Rectal smooth muscle tissue (tissue), 1 donor: Measurements from ENCODE around the gene TBC1D24.

Experiments used
- H3K27ac ChIP-seq: one replicate; pipeline ENCODE4 v1.7.0; 2013; ENCODE audit warnings: low read depth, low read length, inconsistent platforms
- H3K27me3 ChIP-seq: one replicate; pipeline ENCODE4 v1.7.0; 2013; ENCODE audit warnings: low read length; ENCODE audit not compliant: control insufficient read depth, insufficient read depth
- H3K36me3 ChIP-seq: one replicate; pipeline ENCODE4 v1.7.0; 2013; ENCODE audit warnings: low read length; ENCODE audit not compliant: control insufficient read depth, insufficient read depth
- H3K4me1 ChIP-seq: one replicate; pipeline ENCODE4 v1.7.0; 2013; ENCODE audit warnings: low read length; ENCODE audit not compliant: control insufficient read depth, insufficient read depth
- H3K4me3 ChIP-seq: one replicate; pipeline ENCODE4 v1.7.0; 2013; ENCODE audit warnings: low read length
- H3K9ac ChIP-seq: one replicate; pipeline ENCODE4 v1.7.0; 2013; ENCODE audit warnings: low read length

Gene TBC1D24

GRCh38 chr16:2515180-2515851 is 40.4 kb downstream of the TBC1D24 start:
- Histone ChIP-seq H3K36me3 (no peaks in the 10 kb centered on the region), H3K4me3 (peak overlapping the region; percentile 92), H3K4me1 (peaks cover 36% of the 10 kb centered on the region), H3K27me3 (no peaks in the 10 kb centered on the region), H3K9ac (peak overlapping the region; percentile 74), H3K27ac (peak overlapping the region; percentile 99)

GRCh38 chr16:2516391-2517240 is 41.7 kb downstream of the TBC1D24 start:
- Histone ChIP-seq H3K4me1 (peaks cover 33% of the 10 kb centered on the region), H3K27ac (no peak overlapping the region), H3K9ac (no peak overlapping the region)

GRCh38 chr16:2517954-2518605 is 43.2 kb downstream of the TBC1D24 start:
- Histone ChIP-seq H3K4me3 (no peak overlapping the region), H3K27ac (peak overlapping the region; percentile 76), H3K4me1 (peaks cover 29% of the 10 kb centered on the region), H3K36me3 (peaks cover 2% of the 10 kb centered on the region), H3K27me3 (no peaks in the 10 kb centered on the region), H3K9ac (no peak overlapping the region)

More at GRCh38 chr16:2516391-2517240, 41.7 kb downstream of the TBC1D24 start:
- Histone ChIP-seq H3K36me3 (no peaks in the 10 kb centered on the region), H3K27me3 (no peaks in the 10 kb centered on the region), H3K4me3 (peak overlapping the region; percentile 5)

GRCh38 chr16:2518823-2519710 is 44.1 kb downstream of the TBC1D24 start:
- H3K27ac ChIP-seq, result peak overlapping the region; percentile 76
- no peak overlapping the region for H3K9ac ChIP-seq
- H3K4me1 ChIP-seq, result peaks cover 29% of the 10 kb centered on the region
- peaks cover 2% of the 10 kb centered on the region for H3K36me3 ChIP-seq
- H3K4me3 ChIP-seq, result peak overlapping the region; percentile 39
- H3K27me3 ChIP-seq, result no peaks in the 10 kb centered on the region

GRCh38 chr16:2519711-2520080 is 44.8 kb downstream of the TBC1D24 start:
- Histone ChIP-seq H3K36me3 (peaks cover 4% of the 10 kb centered on the region), H3K9ac (no peak overlapping the region), H3K4me1 (peaks cover 29% of the 10 kb centered on the region), H3K27ac (peak overlapping the region; percentile 76), H3K27me3 (no peaks in the 10 kb centered on the region), H3K4me3 (peak overlapping the region; percentile 39)

GRCh38 chr16:2520097-2520783 is 45.3 kb downstream of the TBC1D24 start, which contains the start of gene AMDHD2:
TSS of gene AMDHD2 (plus strand) at chr16:2520371. CDS start at chr16:2520459, 88 bp downstream.
- no peaks in the 10 kb centered on the region for H3K27me3 ChIP-seq
- no peak within 1 kb of the TSS for H3K9ac ChIP-seq
- peaks cover 29% of the 10 kb centered on the region for H3K4me1 ChIP-seq
- peak within 1 kb of the TSS; percentile 70 for H3K4me3 ChIP-seq
- peaks cover 6% of the 10 kb centered on the region for H3K36me3 ChIP-seq
- peak within 1 kb of the TSS; percentile 76 for H3K27ac ChIP-seq

GRCh38 chr16:2520784-2521531 is 46.0 kb downstream of the TBC1D24 start:
- Histone ChIP-seq H3K36me3 (peaks cover 7% of the 10 kb centered on the region), H3K4me1 (peaks cover 25% of the 10 kb centered on the region), H3K9ac (no peak overlapping the region), H3K27me3 (no peaks in the 10 kb centered on the region), H3K4me3 (peak overlapping the region; percentile 70), H3K27ac (peak overlapping the region; percentile 74)

- H3K9ac ChIP-seq, result no peak overlapping the region
- H3K36me3 ChIP-seq, result peaks cover 18% of the 10 kb centered on the region
- no peaks in the 10 kb centered on the region for H3K27me3 ChIP-seq
- H3K27ac ChIP-seq, result no peak overlapping the region
- H3K4me1 ChIP-seq, result peaks cover 9% of the 10 kb centered on the region
- no peak overlapping the region for H3K4me3 ChIP-seq
Measured at GRCh38 chr16:2523801-2524231, 48.9 kb downstream of the TBC1D24 start.

- Histone ChIP-seq H3K9ac (no peak overlapping the region), H3K4me3 (no peak overlapping the region), H3K4me1 (peaks cover 3% of the 10 kb centered on the region), H3K27ac (no peak overlapping the region), H3K27me3 (no peaks in the 10 kb centered on the region), H3K36me3 (peaks cover 18% of the 10 kb centered on the region)
Measured at GRCh38 chr16:2524339-2524938, 49.5 kb downstream of the TBC1D24 start.

GRCh38 chr16:2526135-2526534 is 51.2 kb downstream of the TBC1D24 start:
- Histone ChIP-seq H3K4me3 (no peak overlapping the region), H3K9ac (no peak overlapping the region), H3K36me3 (peaks cover 18% of the 10 kb centered on the region), H3K4me1 (peaks cover 2% of the 10 kb centered on the region), H3K27me3 (no peaks in the 10 kb centered on the region), H3K27ac (no peak overlapping the region)
